ENCODE data around the gene GPR132. TPM values are rescaled to one million over a fixed set of nuclear protein-coding genes. Genes with fewer than 3 reads are reported as not detected.
"Not testable (repeated sequence)": the region's sequence is repeated elsewhere in the genome, so short reads cannot be mapped to it uniquely, and the experiment has no call there.

Gene GPR132
- total and polyA plus RNA-seq, 2 donors, result 5.9 to 7.4 TPM

DNA sequence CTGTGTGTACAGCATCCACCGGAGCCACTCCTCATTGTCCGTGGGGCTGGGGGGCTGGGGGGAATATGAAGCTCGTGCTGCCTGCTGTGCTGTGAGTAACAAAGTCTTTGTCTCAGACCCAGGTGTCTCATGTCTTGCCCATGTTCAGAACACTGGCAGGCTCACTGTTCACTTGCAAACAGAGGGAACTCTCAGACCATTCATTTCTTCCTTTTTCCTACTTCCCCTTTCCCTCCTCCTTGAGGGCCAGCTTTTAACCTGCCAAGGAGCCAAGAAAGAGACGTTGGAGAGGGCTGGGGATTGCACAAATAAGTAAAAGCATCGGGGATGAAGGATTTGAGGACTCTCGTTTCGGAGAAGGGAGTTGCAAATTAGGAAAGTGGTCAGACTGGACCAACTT lies 21.6 kb downstream of the GPR132 start:
- Histone ChIP-seq H3K27ac (ENCODE audit: low read depth in 1 of 2, low read length in 1 of 2) (no peak overlapping the region), H3K36me3 (ENCODE audit: control insufficient read depth in 2 of 2, insufficient read depth in 2 of 2, low read length in 1 of 2) (no peaks in the 10 kb centered on the region), H3K4me1 (ENCODE audit: control insufficient read depth in 2 of 2, insufficient read depth in 2 of 2, low read length in 2 of 2) (peaks cover 0 to 4% of the 10 kb centered on the region in 2 donors), H3K4me3 (ENCODE audit: low read length in 2 of 2) (no peak overlapping the region), H3K9me3 (ENCODE audit: control insufficient read depth in 2 of 2, insufficient read depth in 1 of 2, low read length in 1 of 2) (no peaks in the 10 kb centered on the region), H3K27me3 (ENCODE audit: control insufficient read depth in 2 of 2, insufficient read depth in 1 of 2, low read length in 1 of 2) (peaks cover 2 to 38% of the 10 kb centered on the region in 2 donors)
- no peak for DNase-seq (ENCODE audit: low read depth in 6 of 9, low spot score in 9 of 9)
- WGBS, result 83% methylated on average over 7 of the region's 7 CpGs

DNA sequence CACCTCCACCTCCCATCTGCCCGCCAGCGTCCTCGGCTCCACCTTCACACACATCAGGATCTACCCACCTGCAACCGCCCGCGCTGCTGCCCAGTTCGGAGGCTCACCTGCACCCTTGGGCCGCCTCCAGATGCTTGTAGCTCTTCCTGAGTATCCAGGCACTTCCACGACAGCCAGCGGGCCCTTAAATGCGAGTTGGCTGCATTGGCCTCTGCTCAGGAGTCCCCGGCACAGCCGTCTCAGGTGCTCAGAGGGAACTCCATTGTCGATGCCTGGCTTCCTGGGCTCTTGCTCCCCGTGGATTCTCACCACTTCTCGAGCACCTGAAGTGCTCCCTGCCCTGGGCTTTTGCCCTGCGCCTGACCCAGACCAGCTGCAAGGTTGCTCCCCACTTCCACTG lies 22.4 kb downstream of the GPR132 start:
- no peak for DNase-seq (ENCODE audit: low read depth in 6 of 9, low spot score in 9 of 9)
- WGBS, result 94% methylated on average over 17 of the region's 17 CpGs
- H3K4me1 ChIP-seq (ENCODE audit: control insufficient read depth in 2 of 2, insufficient read depth in 2 of 2, low read length in 2 of 2), result peaks cover 0 to 4% of the 10 kb centered on the region in 2 donors

GRCh38 chr14:105041841-105042765 lies 23.1 kb downstream of the GPR132 start:
- WGBS, result 96% methylated on average over 28 of the region's 28 CpGs
- no peak overlapping the region for H3K27ac ChIP-seq (ENCODE audit: low read depth in 1 of 2, low read length in 1 of 2)

More for the DNA sequence above, 22.4 kb downstream of the GPR132 start:
- peaks cover 2 to 38% of the 10 kb centered on the region in 2 donors for H3K27me3 ChIP-seq (ENCODE audit: control insufficient read depth in 2 of 2, insufficient read depth in 1 of 2, low read length in 1 of 2)
- no peak overlapping the region for H3K4me3 ChIP-seq (ENCODE audit: low read length in 2 of 2)
- H3K9me3 ChIP-seq (ENCODE audit: control insufficient read depth in 2 of 2, insufficient read depth in 1 of 2, low read length in 1 of 2), result no peaks in the 10 kb centered on the region
- H3K36me3 ChIP-seq (ENCODE audit: control insufficient read depth in 2 of 2, insufficient read depth in 2 of 2, low read length in 1 of 2), result no peaks in the 10 kb centered on the region
- H3K27ac ChIP-seq (ENCODE audit: low read depth in 1 of 2, low read length in 1 of 2), result no peak overlapping the region

GRCh38 chr14:105039458-105040205 lies 25.6 kb downstream of the GPR132 start:
- peaks cover 1 to 33% of the 10 kb centered on the region in 2 donors for H3K27me3 ChIP-seq (ENCODE audit: control insufficient read depth in 2 of 2, insufficient read depth in 1 of 2, low read length in 1 of 2)
- no peak overlapping the region for H3K4me3 ChIP-seq (ENCODE audit: low read length in 2 of 2)
- WGBS, result 86% methylated on average over 11 of the region's 14 CpGs
- no peaks in the 10 kb centered on the region for H3K4me1 ChIP-seq (ENCODE audit: control insufficient read depth in 2 of 2, insufficient read depth in 2 of 2, low read length in 2 of 2)
- no peak overlapping the region for H3K27ac ChIP-seq (ENCODE audit: low read depth in 1 of 2, low read length in 1 of 2)
- H3K9me3 ChIP-seq (ENCODE audit: control insufficient read depth in 2 of 2, insufficient read depth in 1 of 2, low read length in 1 of 2), result no peaks in the 10 kb centered on the region
- H3K36me3 ChIP-seq (ENCODE audit: control insufficient read depth in 2 of 2, insufficient read depth in 2 of 2, low read length in 1 of 2), result no peaks in the 10 kb centered on the region
- DNase-seq (ENCODE audit: low read depth in 6 of 9, low spot score in 9 of 9), result no peak

More at GRCh38 chr14:105041841-105042765, 23.1 kb downstream of the GPR132 start:
- H3K4me1 ChIP-seq (ENCODE audit: control insufficient read depth in 2 of 2, insufficient read depth in 2 of 2, low read length in 2 of 2), result peaks cover 0 to 4% of the 10 kb centered on the region in 2 donors
- no peak for DNase-seq (ENCODE audit: low read depth in 6 of 9, low spot score in 9 of 9)
- H3K27me3 ChIP-seq (ENCODE audit: control insufficient read depth in 2 of 2, insufficient read depth in 1 of 2, low read length in 1 of 2), result peaks cover 2 to 38% of the 10 kb centered on the region in 2 donors
- no peak overlapping the region for H3K4me3 ChIP-seq (ENCODE audit: low read length in 2 of 2)
- H3K36me3 ChIP-seq (ENCODE audit: control insufficient read depth in 2 of 2, insufficient read depth in 2 of 2, low read length in 1 of 2), result no peaks in the 10 kb centered on the region
- H3K9me3 ChIP-seq (ENCODE audit: control insufficient read depth in 2 of 2, insufficient read depth in 1 of 2, low read length in 1 of 2), result no peaks in the 10 kb centered on the region

DNA sequence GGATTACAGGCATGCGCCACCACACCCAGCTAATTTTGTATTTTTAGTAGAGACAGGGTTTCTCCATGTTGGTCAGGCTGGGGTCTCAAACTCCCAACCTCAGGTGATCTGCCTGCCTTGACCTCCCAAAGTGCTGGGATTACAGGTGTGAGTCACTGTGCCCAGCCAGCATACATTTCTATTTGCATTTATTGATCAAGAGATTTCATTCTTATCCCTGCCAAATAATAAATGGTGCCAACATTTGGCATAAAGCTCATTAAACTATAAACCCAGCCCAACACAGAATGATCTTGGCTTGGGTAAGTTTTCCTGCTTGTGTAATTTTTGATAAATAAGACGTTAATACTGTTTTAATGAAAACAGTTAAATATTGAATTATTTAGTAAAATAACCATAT lies 29.6 kb downstream of the GPR132 start:
- H3K27ac ChIP-seq (ENCODE audit: low read depth in 1 of 2, low read length in 1 of 2); H3K36me3 ChIP-seq (ENCODE audit: control insufficient read depth in 2 of 2, insufficient read depth in 2 of 2, low read length in 1 of 2); DNase-seq (ENCODE audit: low read depth in 6 of 9, low spot score in 9 of 9); H3K4me3 ChIP-seq (ENCODE audit: low read length in 2 of 2); H3K9me3 ChIP-seq (ENCODE audit: control insufficient read depth in 2 of 2, insufficient read depth in 1 of 2, low read length in 1 of 2); H3K4me1 ChIP-seq (ENCODE audit: control insufficient read depth in 2 of 2, insufficient read depth in 2 of 2, low read length in 2 of 2): not testable (repeated sequence)
- WGBS, result 97% methylated on average over 2 of the region's 2 CpGs
- H3K27me3 ChIP-seq (ENCODE audit: control insufficient read depth in 2 of 2, insufficient read depth in 1 of 2, low read length in 1 of 2), result peaks cover 10 to 39% of the 10 kb centered on the region in 2 donors

- Histone ChIP-seq H3K27me3 (ENCODE audit: control insufficient read depth in 2 of 2, insufficient read depth in 1 of 2, low read length in 1 of 2) (peaks cover 10 to 41% of the 10 kb centered on the region in 2 donors), H3K4me3 (ENCODE audit: low read length in 2 of 2) (no peak overlapping the region), H3K4me1 (ENCODE audit: control insufficient read depth in 2 of 2, insufficient read depth in 2 of 2, low read length in 2 of 2) (no peaks in the 10 kb centered on the region), H3K9me3 (ENCODE audit: control insufficient read depth in 2 of 2, insufficient read depth in 1 of 2, low read length in 1 of 2) (no peaks in the 10 kb centered on the region), H3K36me3 (ENCODE audit: control insufficient read depth in 2 of 2, insufficient read depth in 2 of 2, low read length in 1 of 2) (no peaks in the 10 kb centered on the region), H3K27ac (ENCODE audit: low read depth in 1 of 2, low read length in 1 of 2) (no peak overlapping the region)
- no peak for DNase-seq (ENCODE audit: low read depth in 6 of 9, low spot score in 9 of 9)
- WGBS, result 91% methylated on average over 17 of the region's 17 CpGs
These were observed 30.8 kb downstream of the GPR132 start for GRCh38 chr14:105034315-105035039.

GRCh38 chr14:105033412-105033900 lies 31.8 kb downstream of the GPR132 start:
- H3K4me1 ChIP-seq (ENCODE audit: control insufficient read depth in 2 of 2, insufficient read depth in 2 of 2, low read length in 2 of 2); H3K27ac ChIP-seq (ENCODE audit: low read depth in 1 of 2, low read length in 1 of 2): not testable (repeated sequence)

GRCh38 chr14:105032451-105032901 lies 32.8 kb downstream of the GPR132 start:
- not testable (repeated sequence) for DNase-seq (ENCODE audit: low read depth in 6 of 9, low spot score in 9 of 9); H3K4me1 ChIP-seq (ENCODE audit: control insufficient read depth in 2 of 2, insufficient read depth in 2 of 2, low read length in 2 of 2); H3K36me3 ChIP-seq (ENCODE audit: control insufficient read depth in 2 of 2, insufficient read depth in 2 of 2, low read length in 1 of 2); H3K27ac ChIP-seq (ENCODE audit: low read depth in 1 of 2, low read length in 1 of 2); H3K4me3 ChIP-seq (ENCODE audit: low read length in 2 of 2); H3K9me3 ChIP-seq (ENCODE audit: control insufficient read depth in 2 of 2, insufficient read depth in 1 of 2, low read length in 1 of 2)
- H3K27me3 ChIP-seq (ENCODE audit: control insufficient read depth in 2 of 2, insufficient read depth in 1 of 2, low read length in 1 of 2), result peaks cover 10 to 38% of the 10 kb centered on the region in 2 donors
- 93% methylated on average over 5 of the region's 5 CpGs for WGBS

More at GRCh38 chr14:105033412-105033900, 31.8 kb downstream of the GPR132 start:
- peaks cover 10 to 38% of the 10 kb centered on the region in 2 donors for H3K27me3 ChIP-seq (ENCODE audit: control insufficient read depth in 2 of 2, insufficient read depth in 1 of 2, low read length in 1 of 2)
- DNase-seq (ENCODE audit: low read depth in 6 of 9, low spot score in 9 of 9); H3K9me3 ChIP-seq (ENCODE audit: control insufficient read depth in 2 of 2, insufficient read depth in 1 of 2, low read length in 1 of 2); H3K36me3 ChIP-seq (ENCODE audit: control insufficient read depth in 2 of 2, insufficient read depth in 2 of 2, low read length in 1 of 2): not testable (repeated sequence)
- peak overlapping the region in 1 of 2 donors; percentile 46 for H3K4me3 ChIP-seq (ENCODE audit: low read length in 2 of 2)
- WGBS, result 46% methylated on average over 45 of the region's 45 CpGs

Data from thymus (tissue), 11 donors.